ENCODE data around the gene BCL10. TPM values are rescaled to one million over a fixed set of nuclear protein-coding genes. Genes with fewer than 3 reads are reported as not detected.
"Not testable (repeated sequence)": the region's sequence is repeated elsewhere in the genome, so short reads cannot be mapped to it uniquely, and the experiment has no call there.

BCL10 gene
- total RNA-seq, 2 experiments from 2014 or later: 26.3 to 27.7 TPM

DNA sequence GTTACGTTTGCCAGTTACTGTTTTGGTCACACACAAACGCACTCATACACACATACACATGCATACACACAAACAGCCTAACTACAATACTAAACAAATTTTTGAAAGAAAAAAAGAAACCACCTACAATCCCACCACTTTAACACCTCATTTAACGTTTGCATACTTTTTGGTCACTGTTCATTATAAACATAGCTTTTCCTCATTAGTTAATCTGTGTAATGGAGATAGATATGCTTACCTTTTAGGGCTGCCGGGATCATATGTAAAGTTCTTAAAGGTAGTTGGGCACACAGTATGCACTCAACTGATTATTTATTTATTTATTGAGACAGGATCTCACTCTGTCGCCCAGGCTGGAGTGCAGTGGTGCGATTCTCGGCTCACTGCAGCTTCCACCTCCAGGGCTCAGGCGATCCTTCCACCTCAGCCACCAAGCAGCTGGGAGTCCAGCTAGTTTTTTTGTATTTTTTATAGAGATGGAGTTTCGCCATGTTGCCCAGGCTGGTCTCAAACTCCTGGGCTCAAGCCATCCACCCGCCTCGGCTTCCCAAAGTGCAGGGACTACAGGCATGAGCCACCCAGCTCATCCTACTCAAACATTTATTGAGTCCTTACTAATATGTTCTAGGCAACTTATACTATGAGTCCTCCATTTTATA lies 677 bp upstream of the BCL10 start:
- POLR2A ChIA-PET: interaction anchor here (0.5 to 1.7 kb wide), 4 partner anchors 12 to 371 kb away, joined by 3 to 12 read pairs (median 6); partner anchors contain the start of gene C1orf52

DNA sequence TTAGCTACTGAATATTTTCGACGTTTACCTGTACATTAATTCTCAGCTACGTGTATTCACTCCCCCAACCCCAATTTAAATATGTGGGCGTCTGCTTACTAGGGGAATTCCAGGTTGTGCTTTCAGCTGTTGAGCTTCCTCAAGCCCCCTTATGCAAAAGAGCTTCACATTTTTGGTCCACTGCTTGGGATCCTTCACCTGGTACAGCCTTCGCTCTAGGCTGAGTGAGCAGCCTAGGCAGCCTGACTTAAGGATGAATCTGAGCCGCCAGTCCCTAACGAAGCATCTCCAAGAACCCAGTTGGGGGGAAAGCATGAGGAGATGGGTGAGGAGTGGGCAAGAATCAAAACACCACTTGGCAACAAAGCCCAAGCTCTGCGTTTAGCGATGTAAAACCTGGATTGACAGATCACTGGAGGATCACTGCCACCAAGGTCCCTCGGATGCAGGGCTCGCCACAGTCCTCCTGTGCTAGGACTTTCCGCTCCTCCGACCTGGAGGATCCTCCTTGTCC lies 674 bp downstream of the BCL10 start:
- CTCF ChIA-PET: interaction anchor here (1.5 to 2.7 kb wide), 3 partner anchors 16 to 22 kb away, joined by 6 to 11 read pairs (median 10); partner anchors contain the start of gene C1orf52
- POLR2A ChIA-PET: interaction anchor here (0.5 to 1.5 kb wide), 4 partner anchors 16 to 1614 kb away, joined by 3 to 12 read pairs (median 6); partner anchors contain the start of genes C1orf52, GNG5 and SPATA1

More for the DNA sequence above, 677 bp upstream of the BCL10 start:
- CTCF ChIA-PET: interaction anchor here (0.6 to 2.7 kb wide), 6 partner anchors 18 to 779 kb away, joined by 3 to 11 read pairs (median 5); partner anchors contain the start of gene C1orf52

DNA sequence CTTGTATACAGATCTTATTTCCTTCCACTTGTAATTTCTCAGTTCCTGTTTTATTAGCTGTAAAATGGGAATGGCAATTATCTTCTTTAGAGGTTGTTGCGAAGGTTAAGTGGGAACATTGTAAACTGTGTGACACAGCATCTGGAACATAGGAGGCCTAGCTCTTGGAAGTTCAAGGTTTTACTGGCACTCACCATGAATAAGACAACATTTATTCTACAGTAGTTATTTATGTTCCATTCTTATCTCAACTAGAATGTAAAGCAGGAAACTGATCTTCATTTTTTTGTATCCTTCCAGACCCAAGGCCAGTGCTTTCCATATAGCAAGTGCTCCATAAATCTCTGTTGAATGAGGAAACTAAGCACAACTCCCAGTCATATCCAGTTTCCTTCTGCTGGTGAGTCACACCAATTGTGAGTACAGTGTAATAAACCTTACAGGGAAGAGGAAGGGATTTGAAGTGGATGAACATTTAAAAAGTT lies 1.4 kb downstream of the BCL10 start:
- POLR2A ChIA-PET: interaction anchor here (0.5 kb wide), 1 partner anchor 457 kb away, joined by 6 read pairs; no protein-coding TSS in a partner anchor

DNA sequence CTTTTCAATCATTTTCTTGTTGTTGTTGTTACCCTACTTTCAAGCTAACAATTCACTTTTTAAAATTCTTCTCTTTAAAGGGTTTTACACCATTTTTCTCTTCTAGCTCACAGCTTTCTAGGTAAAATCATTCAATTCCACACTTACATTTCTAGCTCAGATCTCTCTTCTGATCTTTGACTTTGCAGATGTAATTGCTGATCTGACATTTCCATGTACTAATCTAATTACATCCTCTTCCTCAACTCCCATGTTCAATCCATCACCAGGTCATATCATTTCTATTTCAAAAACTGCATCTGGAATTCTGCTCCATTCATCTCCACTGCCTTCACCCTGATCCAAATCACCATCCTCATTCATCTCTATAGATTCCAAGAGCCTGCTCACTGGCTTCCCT lies 3.0 kb downstream of the BCL10 start:
- ChIA-PET POLR2A (no interaction called here), CTCF (interaction anchor here (1.7 to 2.2 kb wide), 2 partner anchors 14 to 328 kb away, joined by 3 to 12 read pairs; partner anchors contain the start of gene C1orf52)

More for the DNA sequence above, 1.4 kb downstream of the BCL10 start:
- CTCF ChIA-PET: interaction anchor here (2.7 kb wide), 1 partner anchor 15 kb away, joined by 11 read pairs; the partner anchor contains the start of gene C1orf52

- ChIA-PET CTCF (interaction anchor here (2.1 kb wide), 1 partner anchor 9 kb away, joined by 6 read pairs; the partner anchor contains the start of gene C1orf52), POLR2A (no interaction called here)
These were observed 7.4 kb downstream of the BCL10 start for GRCh38 chr1:85268801-85269585.

- CTCF ChIA-PET: no interaction called here
- POLR2A ChIA-PET: no interaction called here
These were observed 9.1 kb downstream of the BCL10 start for GRCh38 chr1:85267313-85267712.

DNA sequence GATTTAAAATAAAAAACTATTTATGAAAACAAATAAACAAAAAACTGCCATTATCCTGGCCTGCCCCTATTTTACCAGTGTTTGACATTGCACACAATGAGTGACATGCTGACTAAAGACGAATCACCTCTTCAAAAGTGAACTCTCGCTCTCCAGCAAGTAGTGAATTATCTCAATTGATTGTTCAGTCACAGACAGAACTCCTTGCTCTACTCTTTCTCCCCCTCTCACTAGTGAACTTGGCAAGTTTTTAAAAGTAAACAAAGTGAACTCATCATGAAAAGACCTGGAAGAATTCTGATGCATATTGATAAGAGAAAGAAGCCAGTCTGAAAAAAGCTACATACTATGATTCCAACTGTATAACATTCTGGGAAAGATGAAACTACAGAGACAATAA lies 12.3 kb downstream of the BCL10 start:
- ChIA-PET POLR2A (no interaction called here), CTCF (interaction anchor here (0.7 to 1.2 kb wide), 2 partner anchors 99 to 319 kb away, joined by 3 to 5 read pairs; no protein-coding TSS in a partner anchor)

GRCh38 chr1:85262985-85263384 lies 13.4 kb downstream of the BCL10 start:
- POLR2A ChIA-PET: interaction anchor here (0.7 kb wide), 1 partner anchor 318 kb away, joined by 3 read pairs; no protein-coding TSS in a partner anchor
- CTCF ChIA-PET: interaction anchor here (1.2 kb wide), 1 partner anchor 318 kb away, joined by 3 read pairs; no protein-coding TSS in a partner anchor

DNA sequence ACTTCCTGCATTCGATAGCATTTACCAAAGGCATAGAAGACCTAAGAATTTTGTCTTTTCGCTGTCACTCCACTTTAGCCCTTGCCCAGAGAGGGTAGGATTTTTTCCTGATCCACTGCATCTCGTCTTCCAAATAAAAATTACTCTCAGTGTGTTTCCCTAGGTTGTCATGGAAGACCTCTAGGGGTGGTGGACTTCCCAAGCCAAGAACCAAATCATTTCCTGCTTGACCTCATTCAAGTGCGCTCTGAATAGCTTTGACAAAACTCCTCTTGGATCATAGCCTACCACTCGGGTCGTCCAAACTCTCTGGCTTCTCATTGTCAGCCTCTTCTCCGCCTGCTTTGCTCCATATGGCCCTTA lies 16.5 kb downstream of the BCL10 start:
- ChIA-PET POLR2A (interaction anchor here (1.0 to 1.8 kb wide), 4 partner anchors 16 to 315 kb away, joined by 3 to 12 read pairs (median 4); partner anchors contain the start of gene BCL10), CTCF (interaction anchor here (0.7 to 1.8 kb wide), 11 partner anchors 10 to 315 kb away, joined by 3 to 12 read pairs (median 4); partner anchors contain the start of genes BCL10 and SYDE2)

DNA sequence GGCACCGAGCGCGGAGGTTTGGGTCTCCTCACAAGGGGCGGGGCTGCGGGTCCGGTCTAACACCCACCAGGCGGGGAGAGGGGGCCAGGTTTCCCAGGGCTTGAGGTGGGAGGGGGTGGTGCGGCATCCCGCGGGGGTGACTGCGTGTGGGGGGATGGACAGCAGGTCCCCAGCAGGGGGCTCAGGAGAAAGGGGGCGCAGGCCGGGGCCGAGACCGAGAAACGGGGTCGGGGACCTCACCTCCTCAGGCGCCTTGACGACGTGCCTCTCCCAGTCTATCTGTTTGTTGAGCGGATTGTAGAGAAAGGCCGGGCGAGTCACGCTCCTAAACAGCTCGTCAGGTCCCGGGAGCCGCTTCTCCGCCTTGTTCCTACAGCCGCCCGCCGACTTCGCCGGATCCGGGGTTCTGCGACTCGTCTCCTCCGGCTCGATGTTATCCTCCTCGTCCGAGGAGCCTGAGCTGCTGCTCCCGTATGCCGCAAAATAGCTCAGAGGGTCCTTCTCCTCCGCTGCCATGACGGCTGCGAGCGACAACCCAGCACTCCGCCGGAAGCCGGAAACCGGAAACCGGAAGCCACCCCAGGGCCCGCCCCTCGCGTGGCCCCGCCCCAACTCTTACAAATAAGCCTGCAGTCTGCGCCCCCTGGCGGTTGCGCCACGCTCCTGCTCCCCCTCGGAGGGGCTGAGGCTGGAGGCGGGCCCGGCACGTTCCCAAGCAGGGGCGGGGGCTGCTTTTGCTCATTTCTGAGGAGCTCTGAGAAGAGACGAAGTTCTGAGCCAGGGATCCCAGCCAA lies 17.1 kb downstream of the BCL10 start, which contains the start of gene C1orf52:
TSS of gene C1orf52 (minus strand) at position 545 of the 794 bp plus-strand sequence. CDS start at position 516, 29 bp downstream.
- POLR2A ChIA-PET: interaction anchor here (1.0 to 1.8 kb wide), 4 partner anchors 17 to 314 kb away, joined by 3 to 12 read pairs (median 4); partner anchors contain the start of gene BCL10
- CTCF ChIA-PET: interaction anchor here (0.7 to 1.8 kb wide), 17 partner anchors 11 to 315 kb away, joined by 3 to 12 read pairs (median 4); partner anchors contain the start of genes BCL10 and SYDE2

DNA sequence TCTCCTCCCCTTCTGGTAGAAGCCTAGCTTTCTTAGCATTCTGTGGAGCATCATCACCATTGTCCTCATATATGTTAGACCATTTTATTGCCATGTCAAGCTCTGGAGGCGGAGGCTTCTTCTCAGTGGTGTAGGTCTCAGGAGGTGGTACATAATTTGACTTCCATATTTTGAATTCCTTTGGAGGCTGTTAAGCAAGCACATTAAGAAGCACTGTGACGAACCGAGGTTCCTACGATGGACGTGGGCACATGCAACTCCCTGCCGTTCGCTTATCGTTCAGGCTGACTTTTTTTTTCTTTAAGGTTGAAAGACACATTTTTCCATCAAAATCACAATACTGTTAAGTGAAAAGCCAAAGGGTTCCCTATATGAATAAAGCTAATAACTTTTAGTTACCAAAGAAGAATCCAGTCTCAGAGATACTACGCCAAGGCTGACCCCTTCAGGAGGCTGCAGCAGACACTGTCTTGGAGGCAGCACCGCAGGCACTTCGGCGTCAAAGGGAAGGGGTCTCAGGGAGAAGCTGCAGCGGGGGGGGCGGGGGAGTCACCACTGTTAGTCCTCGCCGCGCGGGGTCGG lies 17.8 kb downstream of the BCL10 start:
- CTCF ChIA-PET: interaction anchor here (0.8 to 1.8 kb wide), 17 partner anchors 11 to 323 kb away, joined by 3 to 12 read pairs (median 4); partner anchors contain the start of gene BCL10
- POLR2A ChIA-PET: interaction anchor here (1.0 to 1.8 kb wide), 5 partner anchors 18 to 314 kb away, joined by 3 to 12 read pairs (median 4); partner anchors contain the start of gene BCL10

- CTCF ChIA-PET, POLR2A ChIA-PET: not testable (repeated sequence)
These were observed 27.4 kb downstream of the BCL10 start for GRCh38 chr1:85249042-85249441.

DNA sequence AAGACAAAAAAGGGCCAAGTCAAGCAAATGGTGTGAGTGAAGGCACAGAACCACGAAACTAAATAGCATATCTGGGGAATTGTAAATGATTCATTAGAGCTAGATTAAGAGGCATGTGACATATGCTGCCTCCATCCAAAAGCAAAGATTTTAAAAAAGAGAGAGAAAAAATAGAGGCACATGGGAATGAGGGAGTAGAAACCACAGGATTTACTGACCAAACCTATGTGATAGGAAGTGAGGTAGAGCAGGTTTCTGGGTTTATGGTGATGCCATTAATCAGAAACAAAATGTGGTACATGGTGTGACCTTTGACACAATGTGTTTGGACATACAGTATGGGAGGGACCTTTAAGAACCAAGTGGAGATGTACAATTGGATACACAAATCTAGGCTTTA lies 30.5 kb downstream of the BCL10 start:
- ChIA-PET CTCF (interaction anchor here (1.0 kb wide), 1 partner anchor 9 kb away, joined by 3 read pairs; no protein-coding TSS in a partner anchor), POLR2A (no interaction called here)

DNA sequence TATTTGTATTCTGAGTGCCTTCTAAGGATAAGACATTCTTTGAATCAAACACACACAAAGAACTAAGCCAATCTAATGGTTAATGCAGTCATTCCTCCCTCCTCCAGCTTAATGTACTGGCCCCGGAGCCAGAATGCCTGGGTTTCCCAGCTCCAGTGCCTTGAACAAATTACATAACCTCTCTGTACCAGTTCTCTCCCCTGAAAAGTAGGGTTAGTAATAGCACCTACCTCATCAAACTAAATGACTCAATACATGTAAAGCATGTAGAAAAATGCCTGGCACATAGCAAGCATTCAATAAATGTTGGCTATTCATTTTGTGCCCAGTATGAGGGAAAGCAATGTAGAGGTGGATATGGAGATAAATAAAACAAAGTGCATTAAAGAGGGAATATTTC lies 31.0 kb downstream of the BCL10 start:
- ChIA-PET POLR2A (no interaction called here), CTCF (interaction anchor here (1.0 kb wide), 2 partner anchors 9 to 13 kb away, joined by 3 to 4 read pairs; no protein-coding TSS in a partner anchor)

- POLR2A ChIA-PET: no interaction called here
- CTCF ChIA-PET: interaction anchor here (1.0 kb wide), 1 partner anchor 14 kb away, joined by 4 read pairs; no protein-coding TSS in a partner anchor
These were observed 32.0 kb downstream of the BCL10 start for GRCh38 chr1:85244271-85245061.

GRCh38 chr1:85243372-85243771 lies 33.1 kb downstream of the BCL10 start:
- CTCF ChIA-PET: no interaction called here
- POLR2A ChIA-PET: no interaction called here

DNA sequence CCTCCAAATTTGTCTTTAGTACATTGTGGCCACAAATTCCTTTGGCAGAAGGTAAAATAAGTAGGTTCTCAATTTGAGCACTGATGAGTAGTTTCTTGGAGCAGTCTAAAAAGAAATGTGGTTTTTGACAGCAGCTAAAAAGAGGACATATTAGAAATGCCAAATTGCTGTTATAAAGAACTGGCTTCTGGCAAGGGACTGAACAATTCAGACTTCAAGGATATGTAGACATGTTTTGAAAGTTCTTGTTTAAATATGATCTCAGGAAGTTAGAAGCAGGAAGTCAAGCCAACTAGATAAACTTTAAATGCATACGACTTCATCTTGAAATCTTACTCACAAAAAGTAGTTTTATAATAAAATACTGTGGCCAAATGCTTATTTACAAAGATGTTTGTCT lies 35.8 kb downstream of the BCL10 start:
- POLR2A ChIA-PET: no interaction called here
- CTCF ChIA-PET: interaction anchor here (1.0 kb wide), 1 partner anchor 296 kb away, joined by 7 read pairs; no protein-coding TSS in a partner anchor
